ENCODE measurements around the gene PABPC1L. TPM values are rescaled to one million over a fixed set of nuclear protein-coding genes. Genes with fewer than 3 reads are reported as not detected.

Gene PABPC1L
- total RNA-seq, 4 donors from 2014 or later: 11.7 to 61.1 (median 19.4) TPM

GRCh38 chr20:44960103-44960852 is 50.4 kb downstream of the PABPC1L start, which contains the start of gene TOMM34:
Gene TOMM34 (minus strand): TSS chr20:44960397. CDS start chr20:44960333, 64 bp downstream.
- peaks cover 19% of the 10 kb centered on the region for H3K4me1 ChIP-seq
- peak within 1 kb of the TSS; percentile 84 for H3K27ac ChIP-seq
- H3K36me3 ChIP-seq: peaks cover 11% of the 10 kb centered on the region
- no peak for TF ChIP-seq POLR2AphosphoS5 (IDR thresholded peaks at IDR 0.05)
- peak in 1 of 2 donors; percentile 53 for TF ChIP-seq POLR2A (IDR thresholded peaks at IDR 0.05)
- WGBS: under 1% methylated on average over 17 of the region's 60 CpGs
- no peaks in the 10 kb centered on the region for H3K9me3 ChIP-seq
- H3K27me3 ChIP-seq: no peaks in the 10 kb centered on the region
- peak; percentile 94 for DNase-seq (ENCODE audit: low spot score in 2 of 2)
- peak within 1 kb of the TSS; percentile 82 for H3K4me3 ChIP-seq

GRCh38 chr20:44961011-44961869 is 51.4 kb downstream of the PABPC1L start:
- H3K36me3 ChIP-seq: peaks cover under 1% of the 10 kb centered on the region
- no peak overlapping the region for H3K27ac ChIP-seq
- TF ChIP-seq POLR2AphosphoS5 (IDR thresholded peaks at IDR 0.05): no peak
- no peak for TF ChIP-seq EP300 (IDR thresholded peaks at IDR 0.05)
- TF ChIP-seq POLR2A (IDR thresholded peaks at IDR 0.05): no peak
- no peak for TF ChIP-seq CTCF (IDR thresholded peaks at IDR 0.05)
- H3K4me1 ChIP-seq: peaks cover 25% of the 10 kb centered on the region
- WGBS: 72% methylated on average over 4 of the region's 4 CpGs
- no peak for DNase-seq (ENCODE audit: low spot score in 2 of 2)
- no peak overlapping the region for H3K4me3 ChIP-seq
- H3K9me3 ChIP-seq: no peaks in the 10 kb centered on the region
- no peaks in the 10 kb centered on the region for H3K27me3 ChIP-seq

GRCh38 chr20:44961870-44962267 is 52.0 kb downstream of the PABPC1L start:
- H3K27me3 ChIP-seq: no peaks in the 10 kb centered on the region
- WGBS: 72% methylated on average over 3 of the region's 3 CpGs
- TF ChIP-seq POLR2A (IDR thresholded peaks at IDR 0.05): no peak
- TF ChIP-seq EP300 (IDR thresholded peaks at IDR 0.05): no peak
- TF ChIP-seq POLR2AphosphoS5 (IDR thresholded peaks at IDR 0.05): no peak
- TF ChIP-seq CTCF (IDR thresholded peaks at IDR 0.05): no peak
- no peak overlapping the region for H3K4me3 ChIP-seq
- H3K4me1 ChIP-seq: peaks cover 26% of the 10 kb centered on the region
- no peaks in the 10 kb centered on the region for H3K36me3 ChIP-seq
- no peak overlapping the region for H3K27ac ChIP-seq
- H3K9me3 ChIP-seq: no peaks in the 10 kb centered on the region
- no peak for DNase-seq (ENCODE audit: low spot score in 2 of 2)

- DNase-seq (ENCODE audit: low spot score in 2 of 2): no peak
- Histone ChIP-seq H3K27me3 (no peaks in the 10 kb centered on the region), H3K9me3 (no peaks in the 10 kb centered on the region), H3K36me3 (no peaks in the 10 kb centered on the region), H3K27ac (no peak overlapping the region), H3K4me3 (no peak overlapping the region), H3K4me1 (peaks cover 32% of the 10 kb centered on the region)
- 92% methylated on average over 3 of the region's 3 CpGs for WGBS
- TF ChIP-seq CTCF (IDR thresholded peaks at IDR 0.05): no peak
- TF ChIP-seq EP300 (IDR thresholded peaks at IDR 0.05): no peak
- TF ChIP-seq POLR2A (IDR thresholded peaks at IDR 0.05): no peak
- TF ChIP-seq POLR2AphosphoS5 (IDR thresholded peaks at IDR 0.05): no peak
Measured at GRCh38 chr20:44962483-44962882, 52.6 kb downstream of the PABPC1L start.

GRCh38 chr20:44963325-44964215 is 53.7 kb downstream of the PABPC1L start:
- Histone ChIP-seq H3K27ac (no peak overlapping the region), H3K9me3 (no peaks in the 10 kb centered on the region), H3K36me3 (no peaks in the 10 kb centered on the region), H3K4me3 (no peak overlapping the region), H3K4me1 (peaks cover 41% of the 10 kb centered on the region), H3K27me3 (no peaks in the 10 kb centered on the region)
- 87% methylated on average over 4 of the region's 4 CpGs for WGBS
- no peak for DNase-seq (ENCODE audit: low spot score in 2 of 2)
- TF ChIP-seq EP300 (IDR thresholded peaks at IDR 0.05): no peak
